Brain microvascular endothelial cell (primary cell): Measurements from ENCODE around the gene RPS16.

Source experiments
- DNase-seq: peaks from one replicate; pipeline ENCODE4 v3.0.0-alpha.2; 2020
- H3K27ac ChIP-seq: fragments of 250-450 bp; sonication (Bioruptor Pico); 2 replicates; pipeline ENCODE4 v1.5.1; 2020; ENCODE audit warnings: mild to moderate bottlenecking, moderate library complexity
- H3K27me3 ChIP-seq: fragments of 250-450 bp; sonication (Bioruptor Pico); replicated peaks from 2 replicates; pipeline ENCODE4 v1.5.1; 2020; ENCODE audit warnings: mild to moderate bottlenecking
- H3K36me3 ChIP-seq: fragments of 250-450 bp; sonication (Bioruptor Pico); replicated peaks from 2 replicates; pipeline ENCODE4 v1.5.1; 2020; ENCODE audit warnings: mild to moderate bottlenecking
- H3K4me3 ChIP-seq: 2 replicates; pipeline ENCODE4 v1.5.1; 2011; ENCODE audit warnings: low read depth, mild to moderate bottlenecking, control low read depth, low read length, moderate library complexity
- CTCF ChIP-seq: IDR thresholded peaks from 2 replicates; pipeline ENCODE4 v1.5.1; 2011; ENCODE audit warnings: low read depth, mild to moderate bottlenecking, moderate library complexity, low read length, control low read depth, inconsistent platforms; ENCODE audit errors: missing control alignments
- in situ Hi-C: cut with HindIII; loops from 2 replicates; pipeline ENCODE4 v1.10.0; 2017; ENCODE audit warnings: low sequenced_read_pairs, low pct_ligation_motif_present

Gene RPS16

GRCh38 chr19:39410831-39411080 is 25.0 kb downstream of the RPS16 start:
- Histone ChIP-seq H3K4me3 (no peak overlapping the region), H3K27ac (peak overlapping the region; percentile 91), H3K36me3 (peaks cover 11% of the 10 kb centered on the region), H3K27me3 (no peaks in the 10 kb centered on the region)
- no peak for TF ChIP-seq CTCF
- no peak for DNase-seq
- in situ Hi-C loops, result no loop called here

GRCh38 chr19:39410017-39410830 is 25.5 kb downstream of the RPS16 start:
- Histone ChIP-seq H3K36me3 (peaks cover 9% of the 10 kb centered on the region), H3K27ac (peak overlapping the region; percentile 91), H3K4me3 (peak overlapping the region; percentile 98), H3K27me3 (no peaks in the 10 kb centered on the region)
- in situ Hi-C loops, result no loop called here
- no peak for TF ChIP-seq CTCF
- DNase-seq, result peak; percentile 67

DNA sequence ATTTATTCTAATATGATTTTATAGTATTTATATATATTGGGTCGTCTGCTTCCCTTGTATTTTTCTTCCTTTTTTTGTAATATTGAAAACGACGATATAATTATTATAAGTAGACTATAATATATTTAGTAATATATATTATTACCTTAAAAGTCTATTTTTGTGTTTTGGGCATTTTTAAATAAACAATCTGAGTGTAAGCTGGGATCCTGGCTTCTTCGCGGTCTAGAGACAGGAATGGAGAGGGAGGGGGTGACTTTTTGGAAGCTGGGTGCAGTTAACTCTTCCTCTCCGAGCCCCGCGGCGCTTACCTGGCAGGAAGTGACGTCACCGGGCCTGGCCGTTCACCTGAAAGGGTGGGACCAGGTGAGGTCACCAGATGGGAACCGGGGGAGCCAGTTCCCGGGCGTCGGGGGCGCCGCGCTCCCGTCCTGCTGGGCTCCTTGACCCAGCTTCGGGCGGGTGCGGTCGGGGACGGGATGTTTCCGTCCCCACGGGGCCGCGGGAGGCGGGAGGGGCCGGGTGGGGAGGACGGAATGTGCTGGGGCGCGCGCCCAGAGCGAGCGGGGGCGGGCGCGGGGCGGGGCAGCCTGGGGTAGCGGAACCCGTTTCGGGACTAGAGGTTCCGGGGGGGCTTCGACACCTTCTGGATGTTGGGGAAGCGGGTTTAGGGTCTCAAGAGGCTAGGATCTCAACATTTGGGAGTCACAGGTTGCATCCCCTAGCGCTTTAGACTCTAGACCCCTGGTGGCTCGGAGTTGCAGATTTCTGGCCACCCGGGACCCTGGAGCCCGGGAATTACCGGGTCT is 26.3 kb downstream of the RPS16 start:
- peaks cover 9% of the 10 kb centered on the region for H3K36me3 ChIP-seq
- peak overlapping the region; percentile 98 for H3K4me3 ChIP-seq
- TF ChIP-seq CTCF, result peak; percentile 33
- DNase-seq, result no peak
- in situ Hi-C loops, result no loop called here
- H3K27me3 ChIP-seq, result no peaks in the 10 kb centered on the region
- peak overlapping the region; percentile 91 for H3K27ac ChIP-seq

DNA sequence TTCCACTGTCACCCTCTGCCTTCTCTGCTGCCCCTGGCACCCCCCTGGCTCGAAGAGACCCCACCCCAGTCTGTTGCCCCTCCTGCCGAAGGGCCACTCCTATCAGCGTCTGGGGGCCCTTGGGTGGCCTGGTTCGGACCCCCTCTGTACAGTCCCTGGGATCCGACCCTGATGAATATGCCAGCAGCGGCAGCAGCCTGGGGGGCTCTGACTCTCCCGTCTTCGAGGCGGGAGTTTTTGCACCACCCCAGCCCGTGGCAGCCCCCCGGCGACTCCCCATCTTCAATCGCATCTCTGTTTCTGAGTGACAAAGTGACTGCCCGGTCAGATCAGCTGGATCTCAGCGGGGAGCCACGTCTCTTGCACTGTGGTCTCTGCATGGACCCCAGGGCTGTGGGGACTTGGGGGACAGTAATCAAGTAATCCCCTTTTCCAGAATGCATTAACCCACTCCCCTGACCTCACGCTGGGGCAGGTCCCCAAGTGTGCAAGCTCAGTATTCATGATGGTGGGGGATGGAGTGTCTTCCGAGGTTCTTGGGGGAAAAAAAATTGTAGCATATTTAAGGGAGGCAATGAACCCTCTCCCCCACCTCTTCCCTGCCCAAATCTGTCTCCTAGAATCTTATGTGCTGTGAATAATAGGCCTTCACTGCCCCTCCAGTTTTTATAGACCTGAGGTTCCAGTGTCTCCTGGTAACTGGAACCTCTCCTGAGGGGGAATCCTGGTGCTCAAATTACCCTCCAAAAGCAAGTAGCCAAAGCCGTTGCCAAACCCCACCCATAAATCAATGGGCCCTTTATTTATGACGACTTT is 27.1 kb downstream of the RPS16 start:
- no peak for TF ChIP-seq CTCF
- peak overlapping the region; percentile 98 for H3K4me3 ChIP-seq
- H3K27me3 ChIP-seq, result no peaks in the 10 kb centered on the region
- no peak for DNase-seq
- peak overlapping the region; percentile 91 for H3K27ac ChIP-seq
- peaks cover 9% of the 10 kb centered on the region for H3K36me3 ChIP-seq
- in situ Hi-C loops, result no loop called here

DNA sequence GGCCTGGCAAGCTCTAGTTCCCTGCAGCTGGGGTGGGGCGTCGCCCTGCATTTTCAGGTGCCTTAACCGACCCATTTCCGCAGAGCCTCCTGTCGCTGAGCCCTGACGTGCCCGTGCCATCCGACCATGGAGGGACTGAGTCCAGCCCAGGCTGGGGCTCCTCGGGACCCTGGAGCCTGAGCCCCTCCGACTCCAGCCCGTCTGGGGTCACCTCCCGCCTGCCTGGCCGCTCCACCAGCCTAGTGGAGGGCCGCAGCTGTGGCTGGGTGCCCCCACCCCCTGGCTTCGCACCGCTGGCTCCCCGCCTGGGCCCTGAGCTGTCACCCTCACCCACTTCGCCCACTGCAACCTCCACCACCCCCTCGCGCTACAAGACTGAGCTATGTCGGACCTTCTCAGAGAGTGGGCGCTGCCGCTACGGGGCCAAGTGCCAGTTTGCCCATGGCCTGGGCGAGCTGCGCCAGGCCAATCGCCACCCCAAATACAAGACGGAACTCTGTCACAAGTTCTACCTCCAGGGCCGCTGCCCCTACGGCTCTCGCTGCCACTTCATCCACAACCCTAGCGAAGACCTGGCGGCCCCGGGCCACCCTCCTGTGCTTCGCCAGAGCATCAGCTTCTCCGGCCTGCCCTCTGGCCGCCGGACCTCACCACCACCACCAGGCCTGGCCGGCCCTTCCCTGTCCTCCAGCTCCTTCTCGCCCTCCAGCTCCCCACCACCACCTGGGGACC is 27.9 kb downstream of the RPS16 start:
- H3K4me3 ChIP-seq, result peak overlapping the region; percentile 98
- DNase-seq, result no peak
- no peak for TF ChIP-seq CTCF

More for the DNA sequence above, 27.9 kb downstream of the RPS16 start:
- Histone ChIP-seq H3K36me3 (peaks cover 9% of the 10 kb centered on the region), H3K27ac (peak overlapping the region; percentile 91), H3K27me3 (no peaks in the 10 kb centered on the region)
- in situ Hi-C loops, result no loop called here
